Endothelial cell of umbilical vein (primary cell): Measurements from ENCODE around the gene ARHGEF17. TPM values are rescaled to one million over a fixed set of nuclear protein-coding genes. Genes with fewer than 3 reads are reported as not detected.
A peak's percentile ranks its signal among the peaks of the same experiment; 100 is the strongest.

Experiments
- BruUV-seq: library from RNA; stranded (reverse); fragments of 400-500 nt; replicated peaks from 2 replicates; lab custom pipeline; 2021; lab: Mats Ljungman, UMichigan
- CTCF ChIA-PET: fragments of 300-600, 350-600 bp; sonication (Branson Sonifier 250); formaldehyde crosslinking; loops from one replicate; lab custom pipeline; 2021; ENCODE audit warnings: antibody characterized with exemption, inconsistent platforms; lab: Charles Lee
- POLR2A ChIA-PET: fragments of 300-600, 350-600 bp; sonication (Branson Sonifier 250); formaldehyde crosslinking; loops from one replicate; lab custom pipeline; 2021; ENCODE audit warnings: antibody characterized with exemption, inconsistent platforms; lab: Charles Lee
- DNase-seq: peaks from one replicate; pipeline ENCODE4 v3.0.0-alpha.2; 2011; ENCODE audit warnings: low read depth, low spot score
- FAIRE-seq: peaks from 2 replicates; lab custom pipeline; 2011; peaks lifted over from hg19 to GRCh38; lab: Jason Lieb, UNC
- H2AFZ ChIP-seq: 2 replicates; pipeline ENCODE4 v1.6.0; 2012; ENCODE audit warnings: low read depth, low read length, control low read depth, inconsistent platforms
- H3K27ac ChIP-seq: 2 replicates; pipeline ENCODE4 v1.5.1; 2011; ENCODE audit warnings: low read depth, mild to moderate bottlenecking, control low read depth, low read length, moderate library complexity; ENCODE audit not compliant: insufficient read depth
- H3K27me3 ChIP-seq, 2 experiments: 2 replicates each; pipeline versions ENCODE4 v1.6.0 to v1.6.1; 2011; ENCODE audit warnings: low read length in 2 of 2, mixed read lengths in 1 of 2; ENCODE audit not compliant: control insufficient read depth in 2 of 2, insufficient read depth in 2 of 2
- H3K36me3 ChIP-seq, 2 experiments: 2 replicates in 1 of 2; 3 replicates in 1 of 2; pipeline ENCODE4 v1.5.1; 2011; ENCODE audit warnings: low read length in 2 of 2, mild to moderate bottlenecking in 1 of 2, moderate library complexity in 1 of 2; ENCODE audit not compliant: control insufficient read depth in 2 of 2, insufficient read depth in 2 of 2; ENCODE audit errors: extremely low read depth in 1 of 2
- H3K4me1 ChIP-seq: 3 replicates; pipeline ENCODE4 v1.5.1; 2011; ENCODE audit warnings: mild to moderate bottlenecking, low read length; ENCODE audit not compliant: control insufficient read depth, insufficient read depth; ENCODE audit errors: extremely low read depth
- H3K4me2 ChIP-seq: 2 replicates; pipeline ENCODE4 v1.6.1; 2011; ENCODE audit warnings: low read length, control low read depth, mixed read lengths; ENCODE audit not compliant: insufficient read depth
- H3K4me3 ChIP-seq, 3 experiments: fragments of 200-600 bp in 1 of 3; sonication (generic), shearing (Covaris generic) in 1 of 3; replicated peaks in 1 of 3; 2 replicates each; pipeline ENCODE4 v1.5.1; 2011 to 2016; ENCODE audit warnings: control low read depth in 3 of 3, low read length in 3 of 3, mild to moderate bottlenecking in 2 of 3, inconsistent platforms in 1 of 3, low read depth in 1 of 3, moderate library complexity in 1 of 3; ENCODE audit not compliant: insufficient read depth in 1 of 3
- H3K79me2 ChIP-seq: 2 replicates; pipeline ENCODE4 v1.6.0; 2012; ENCODE audit warnings: low read length, inconsistent platforms; ENCODE audit not compliant: control insufficient read depth, insufficient read depth
- H3K9ac ChIP-seq: replicated peaks from 2 replicates; pipeline ENCODE3; 2011; ENCODE audit warnings: low read length, control low read depth; ENCODE audit not compliant: insufficient read depth; ENCODE audit errors: extremely low read depth
- H3K9me1 ChIP-seq: replicated peaks from 3 replicates; pipeline ENCODE4 v1.6.0; 2011; ENCODE audit warnings: mild to moderate bottlenecking, low read length; ENCODE audit not compliant: control insufficient read depth, insufficient read depth; ENCODE audit errors: extremely low read depth
- H3K9me3 ChIP-seq: replicated peaks from 2 replicates; pipeline ENCODE4 v1.5.1; 2012; ENCODE audit warnings: low read length, inconsistent platforms; ENCODE audit not compliant: control insufficient read depth, insufficient read depth
- H4K20me1 ChIP-seq: replicated peaks from 2 replicates; pipeline ENCODE3; 2011; ENCODE audit warnings: mild to moderate bottlenecking, low read length; ENCODE audit not compliant: control insufficient read depth, insufficient read depth; ENCODE audit errors: extremely low read depth
- CTCF ChIP-seq, 2 donors: IDR thresholded peaks; 1 replicate in 1 of 2; 2 replicates in 1 of 2; pipeline ENCODE4 v1.5.1; 2011; ENCODE audit warnings: low read length in 2 of 2, mild to moderate bottlenecking in 2 of 2, moderate library complexity in 2 of 2, control low read depth in 1 of 2, inconsistent platforms in 1 of 2, low read depth in 1 of 2; ENCODE audit not compliant: insufficient read depth in 1 of 2; ENCODE audit errors: extremely low read depth in 1 of 2
- MAX ChIP-seq: IDR thresholded peaks from 2 replicates; pipeline ENCODE4 v1.6.1; 2011; ENCODE audit not compliant: insufficient read depth, insufficient read length
- MYC ChIP-seq: IDR thresholded peaks from one replicate; pipeline ENCODE4 v1.6.1; 2011; ENCODE audit warnings: mild to moderate bottlenecking, low read depth, low read length
- POLR2AphosphoS5 ChIP-seq: IDR thresholded peaks from 2 replicates; pipeline ENCODE4 v1.6.1; 2012; ENCODE audit warnings: low read depth, mild to moderate bottlenecking, control low read depth, low read length, moderate library complexity; ENCODE audit not compliant: insufficient read depth
- dilution Hi-C: fragments of 300-500 bp; cut with MboI; formaldehyde crosslinking; loops from one replicate; pipeline ENCODE4 v1.15.0; 2019; ENCODE audit warnings: low sequenced_read_pairs; ENCODE audit not compliant: extremely low pct_ligation_motif_present
- intact Hi-C: fragments of 100-400 bp; cut with micrococcal nuclease; formaldehyde crosslinking; loops from one replicate; pipeline ENCODE4 v1.10.0; 2022
- polyA plus RNA-seq, 4 experiments: library from polyadenylated mRNA; depleted of rRNA in 3 of 4; stranded (reverse) in 3 of 4; unstranded in 1 of 4; fragments of >200 nt; gene quantifications; 2 replicates each; pipeline versions ENCODE4 v1.2.1 to v1.2.3, GENCODE V29; 2011 to 2012; ENCODE audit warnings: missing spikeins in 1 of 4
- total RNA-seq: library from RNA; stranded (reverse); gene quantifications from 2 replicates; pipeline ENCODE4 v1.2.3, GENCODE V29; 2021

Gene ARHGEF17
- total and polyA plus RNA-seq, 2 donors (not counting 3 experiments of a cell fraction or from before 2014, with no cell fraction given): 74.9 to 89.9 TPM

GRCh38 chr11:73335204-73335923 is 27.3 kb downstream of the ARHGEF17 start:
- peaks cover 10% of the 10 kb centered on the region for H3K79me2 ChIP-seq
- H3K4me2 ChIP-seq: peak overlapping the region; percentile 31
- peak overlapping the region; percentile 8 for H3K9ac ChIP-seq
- no peaks in the 10 kb centered on the region for H3K9me3 ChIP-seq
- no peak overlapping the region for H2AFZ ChIP-seq
- peak overlapping the region; percentile 70 for H3K27ac ChIP-seq
- no peak overlapping the region for H3K4me3 ChIP-seq
- DNase-seq (peak; percentile 88), FAIRE-seq (peak; percentile 89)
- ChIA-PET CTCF (interaction anchor here (0.7 to 6.5 kb wide), 29 partner anchors 8 to 651 kb away, joined by 3 to 455 read pairs (median 7); partner anchors contain the start of gene ARHGEF17), POLR2A (interaction anchor here (0.9 to 3.3 kb wide), 4 partner anchors 8 to 41 kb away, joined by 3 to 27 read pairs (median 4); partner anchors contain the start of gene ARHGEF17)
- intact Hi-C loops (loop anchor here (1.0 to 2.0 kb wide), 5 partner anchors 28 to 505 kb away; no protein-coding TSS in a partner anchor), dilution Hi-C loops (no loop called here)
- TF ChIP-seq POLR2AphosphoS5: peak; percentile 51
- peak; percentile 95 to 96 for TF ChIP-seq CTCF (IDR thresholded peaks at IDR 0.05; ENCODE audit: extremely low read depth in 1 of 2, insufficient read depth in 1 of 2, low read depth in 1 of 2, low read length in 2 of 2)
- TF ChIP-seq MAX: peak; percentile 28
- TF ChIP-seq MYC: no peak
- no peaks in the 10 kb centered on the region for H3K9me1 ChIP-seq
- no TSS peak for BruUV-seq
- peaks cover 0 to 6% of the 10 kb centered on the region in 2 experiments for H3K36me3 ChIP-seq
- H4K20me1 ChIP-seq: no peaks in the 10 kb centered on the region
- peaks cover 33% of the 10 kb centered on the region for H3K4me1 ChIP-seq
- H3K27me3 ChIP-seq: no peaks in the 10 kb centered on the region
